OCI-M1 (cell line): ENCODE results near the gene KCNJ6.

ENCODE experiments used
- DNase-seq: peaks from one replicate; lab custom pipeline; 2025; lab: John Stamatoyannopoulos, UW

The KCNJ6 gene

GRCh38 chr21:37565530-37566223 is 350.6 kb downstream of the KCNJ6 start:
- DNase-seq = peak; percentile 94

GRCh38 chr21:37564924-37565529 is 351.2 kb downstream of the KCNJ6 start:
- DNase-seq = peak; percentile 52

- peak; percentile 93 for DNase-seq
Measured at GRCh38 chr21:37564341-37564923, 351.8 kb downstream of the KCNJ6 start.

GRCh38 chr21:37563641-37564340 is 352.5 kb downstream of the KCNJ6 start:
- peak; percentile 99 for DNase-seq

- DNase-seq = no peak
Measured at GRCh38 chr21:37562920-37563640, 353.2 kb downstream of the KCNJ6 start.

GRCh38 chr21:37561941-37562919 is 354.0 kb downstream of the KCNJ6 start:
- peak; percentile 40 for DNase-seq

- no peak for DNase-seq
Measured at GRCh38 chr21:37561506-37561905, 354.8 kb downstream of the KCNJ6 start.

GRCh38 chr21:37560385-37560784 is 355.9 kb downstream of the KCNJ6 start:
- no peak for DNase-seq

- peak; percentile 72 for DNase-seq
Measured at GRCh38 chr21:37558676-37559211, 357.5 kb downstream of the KCNJ6 start.
